ENCODE data around the gene RAB7B.
A peak's percentile ranks its signal among the peaks of the same experiment; 100 is the strongest.
"Not testable (repeated sequence)": the region's sequence is repeated elsewhere in the genome, so short reads cannot be mapped to it uniquely, and the experiment has no call there.

RAB7B gene

DNA sequence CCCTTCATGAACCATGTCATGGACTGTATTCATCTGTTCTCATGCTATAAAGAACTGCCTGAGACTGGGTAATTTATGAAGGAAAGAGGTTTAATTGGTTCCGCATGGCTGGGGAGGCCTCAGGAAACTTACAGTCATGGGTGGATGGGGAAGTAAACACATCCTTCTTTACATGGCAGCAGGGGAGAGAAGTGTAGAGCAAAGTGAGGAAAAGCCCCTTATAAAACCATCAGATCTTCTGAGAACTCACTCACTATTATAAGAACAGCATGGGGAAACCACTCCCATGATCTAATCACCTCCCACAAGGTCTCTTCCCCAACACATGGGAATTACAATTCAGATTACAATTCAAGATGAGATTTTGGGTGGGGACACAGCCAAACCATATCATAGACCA is 6.6 kb downstream of the RAB7B start:
- DNase-seq (ENCODE audit: low read depth in 3 of 3) = not testable (repeated sequence)

GRCh38 chr1:205994346-205994745 is 8.8 kb downstream of the RAB7B start:
- DNase-seq (ENCODE audit: low read depth in 3 of 3) = no peak

DNA sequence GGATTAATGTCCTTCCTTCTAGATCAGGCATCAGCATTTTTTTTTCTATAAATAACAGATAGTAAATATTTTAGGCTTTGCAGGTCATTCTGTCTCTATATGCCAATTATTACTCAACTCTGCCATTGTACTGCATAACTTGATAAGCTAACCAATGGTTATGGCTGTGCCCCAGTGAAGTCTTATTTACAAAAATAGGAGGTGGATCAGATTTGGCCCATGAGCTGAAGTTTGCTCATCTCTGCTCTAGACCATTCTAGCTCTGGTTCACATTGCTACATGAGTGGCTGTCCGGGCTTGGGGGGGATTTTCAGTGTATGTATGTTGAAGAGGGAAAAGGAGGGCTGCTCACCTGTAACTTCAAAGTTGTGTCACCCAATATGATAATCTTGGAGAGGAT is 10.1 kb downstream of the RAB7B start:
- no peak for DNase-seq (ENCODE audit: low read depth in 3 of 3)

DNA sequence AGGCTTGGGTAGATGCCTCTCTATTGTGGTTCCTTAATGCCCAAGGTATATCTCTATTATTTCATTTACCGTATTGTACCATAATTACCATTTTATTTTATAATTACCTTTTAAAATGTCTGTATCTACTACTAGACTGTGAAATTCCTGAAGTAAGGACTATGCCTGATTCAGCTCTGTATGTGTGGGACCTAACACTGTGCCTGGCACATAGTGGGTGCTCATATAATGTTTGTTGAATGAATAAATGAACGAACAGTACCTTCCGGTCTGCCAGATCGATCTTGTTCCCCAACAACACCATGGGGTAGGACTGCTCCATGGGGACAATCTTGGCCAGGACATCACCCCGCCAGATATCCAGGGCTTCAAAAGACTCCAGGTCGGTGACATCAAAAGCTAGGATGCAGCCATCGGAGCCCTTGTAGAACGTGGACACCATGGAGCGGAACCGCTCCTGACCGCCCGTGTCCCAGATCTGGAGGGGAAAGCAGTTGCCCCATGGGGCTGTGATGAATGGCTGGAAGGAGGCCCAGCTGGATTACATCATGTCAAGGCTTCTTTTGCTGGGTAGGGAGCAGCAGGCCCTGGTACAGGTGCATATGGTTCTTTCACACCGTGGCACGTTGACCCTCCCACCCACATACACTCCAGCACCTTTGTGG is 10.8 kb downstream of the RAB7B start:
- DNase-seq (ENCODE audit: low read depth in 3 of 3) = no peak

DNA sequence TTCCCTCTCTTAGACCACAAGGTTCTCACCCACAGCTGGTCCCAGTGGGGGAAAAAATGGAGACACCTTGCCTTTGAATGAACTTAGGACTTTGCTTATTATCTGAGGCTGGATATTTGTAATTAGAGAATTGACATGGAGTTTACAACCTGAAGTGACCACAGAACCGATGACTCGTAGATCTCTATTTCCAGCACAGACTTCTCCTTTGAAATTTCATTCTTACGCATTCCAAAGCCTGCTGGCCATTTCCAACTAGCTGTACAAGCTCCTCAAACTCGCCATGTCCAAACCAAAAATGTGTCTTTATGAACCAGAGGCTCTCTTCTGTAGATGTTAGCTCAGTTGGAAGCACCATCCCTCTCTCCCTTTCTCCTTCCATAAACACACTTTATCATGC is 12.0 kb downstream of the RAB7B start:
- DNase-seq (ENCODE audit: low read depth in 3 of 3) = no peak

GRCh38 chr1:205990226-205990625 is 13.0 kb downstream of the RAB7B start:
- DNase-seq (ENCODE audit: low read depth in 3 of 3) = no peak

GRCh38 chr1:205989786-205990185 is 13.4 kb downstream of the RAB7B start:
- DNase-seq (ENCODE audit: low read depth in 3 of 3) = no peak

DNA sequence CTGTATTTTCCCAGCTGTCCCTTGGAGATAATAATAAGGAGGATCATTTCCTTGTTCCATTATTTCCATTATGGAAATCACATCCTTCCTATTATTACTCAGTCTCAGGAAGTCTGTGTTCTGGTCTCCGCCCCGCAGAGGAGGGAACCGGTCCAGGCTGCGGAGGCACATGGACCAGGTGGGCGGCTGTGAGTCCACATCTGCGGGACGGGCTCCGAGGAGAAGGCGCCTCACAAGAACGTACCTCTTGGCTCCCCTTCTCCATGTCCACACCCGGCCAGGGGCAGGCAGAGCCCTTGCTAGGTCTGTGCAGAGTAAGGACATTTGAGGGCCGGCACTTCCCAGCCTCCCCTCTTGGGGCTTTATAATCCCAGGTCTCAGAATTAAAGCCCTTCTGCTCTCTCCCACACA is 14.6 kb downstream of the RAB7B start:
- no peak for DNase-seq (ENCODE audit: low read depth in 3 of 3)

DNA sequence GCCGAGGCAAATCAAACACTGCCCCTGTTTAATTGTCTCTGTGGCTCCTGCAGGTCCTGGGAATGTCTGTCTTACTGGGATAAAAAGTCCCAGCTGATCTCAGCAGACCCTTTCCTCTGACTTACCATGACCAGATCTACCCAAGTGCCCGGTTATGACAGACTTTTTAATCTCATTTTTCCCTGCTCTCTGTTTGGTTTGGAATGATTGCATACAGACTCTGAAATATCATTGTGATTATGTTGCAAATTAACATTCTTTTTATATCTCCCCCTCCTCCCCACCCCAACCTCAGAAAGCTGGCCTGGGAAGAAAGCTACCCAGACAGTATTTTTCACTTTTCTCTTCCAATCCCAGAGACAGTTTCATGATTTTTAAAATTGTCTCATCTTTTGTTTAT is 16.3 kb downstream of the RAB7B start:
- DNase-seq (ENCODE audit: low read depth in 3 of 3) = no peak

DNA sequence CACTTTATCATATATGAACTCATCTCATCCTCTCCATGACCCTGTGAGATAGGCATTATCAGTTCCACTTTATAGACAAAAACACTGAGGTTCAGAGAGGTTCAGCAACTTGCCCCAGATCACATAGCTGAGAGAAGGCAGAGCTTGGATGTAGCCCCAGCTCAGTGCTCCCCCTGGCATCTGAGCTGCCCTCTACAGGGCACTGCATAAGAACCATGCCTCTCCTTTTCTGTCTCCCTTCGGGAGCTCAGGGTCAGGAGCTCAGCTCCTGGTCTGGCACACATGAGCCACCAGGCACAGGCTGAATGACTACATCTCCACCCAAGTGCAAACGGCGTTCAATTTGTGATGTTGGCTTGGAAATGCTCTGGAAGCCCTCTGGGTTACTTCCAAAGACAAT is 16.9 kb downstream of the RAB7B start:
- DNase-seq (ENCODE audit: low read depth in 3 of 3) = no peak

DNA sequence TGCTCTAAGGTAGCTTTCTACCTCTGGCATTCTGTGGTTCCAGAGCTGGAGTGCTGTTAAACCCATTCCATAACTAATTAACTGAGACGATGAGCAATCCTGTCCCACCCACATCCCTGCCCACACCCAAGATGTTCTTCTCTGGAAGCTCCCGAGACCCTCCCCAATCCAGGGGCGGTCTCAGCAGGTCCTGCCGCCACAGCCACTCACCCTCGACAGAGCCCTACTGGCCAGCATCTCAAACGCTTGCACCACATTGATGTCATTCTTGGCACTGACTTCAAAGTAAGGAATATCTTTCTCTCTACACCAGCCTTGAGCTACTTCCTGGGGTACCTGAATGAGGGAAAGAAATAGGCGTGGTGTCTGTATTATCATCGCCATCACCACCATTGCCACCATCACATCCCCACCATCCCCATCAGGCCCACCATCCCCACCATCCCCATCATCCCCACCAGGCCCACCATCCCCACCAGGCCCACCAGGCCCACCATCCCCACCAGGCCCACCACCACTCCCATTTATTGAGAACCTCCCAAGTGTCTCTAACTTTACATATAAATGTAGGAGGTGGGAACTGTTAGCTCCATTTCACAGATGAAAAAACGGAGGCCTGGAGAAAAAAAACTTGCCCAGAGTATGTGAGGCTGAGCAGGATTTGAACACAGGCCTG is 17.7 kb downstream of the RAB7B start:
- DNase-seq (ENCODE audit: low read depth in 3 of 3) = no peak

- no peak for DNase-seq (ENCODE audit: low read depth in 3 of 3)
These were observed 19.1 kb downstream of the RAB7B start for GRCh38 chr1:205983925-205984725.

GRCh38 chr1:205981257-205981656 is 21.9 kb downstream of the RAB7B start:
- DNase-seq (ENCODE audit: low read depth in 3 of 3) = no peak

GRCh38 chr1:205980237-205980870 is 22.8 kb downstream of the RAB7B start:
- no peak for DNase-seq (ENCODE audit: low read depth in 3 of 3)

DNA sequence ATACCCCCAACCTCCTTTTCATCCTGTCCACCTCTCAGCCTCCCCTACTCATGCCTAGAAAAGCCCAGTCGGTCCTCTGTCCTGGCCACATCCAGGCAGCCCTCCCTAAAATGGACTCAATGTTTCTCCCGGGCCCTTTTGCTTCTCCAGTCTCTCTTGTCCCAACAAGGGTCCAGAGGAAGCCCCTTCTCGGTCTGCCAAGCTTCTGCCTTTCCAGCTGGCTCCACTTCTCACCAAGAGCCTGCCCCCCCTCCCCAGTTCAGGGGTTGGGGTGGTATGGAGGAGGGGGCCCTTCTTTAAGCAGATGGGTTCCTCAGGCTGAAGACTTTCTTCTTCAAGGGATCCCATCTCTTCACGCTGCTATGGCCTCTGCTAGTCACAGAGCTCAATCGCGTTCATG is 23.9 kb downstream of the RAB7B start:
- DNase-seq (ENCODE audit: low read depth in 3 of 3) = no peak

DNA sequence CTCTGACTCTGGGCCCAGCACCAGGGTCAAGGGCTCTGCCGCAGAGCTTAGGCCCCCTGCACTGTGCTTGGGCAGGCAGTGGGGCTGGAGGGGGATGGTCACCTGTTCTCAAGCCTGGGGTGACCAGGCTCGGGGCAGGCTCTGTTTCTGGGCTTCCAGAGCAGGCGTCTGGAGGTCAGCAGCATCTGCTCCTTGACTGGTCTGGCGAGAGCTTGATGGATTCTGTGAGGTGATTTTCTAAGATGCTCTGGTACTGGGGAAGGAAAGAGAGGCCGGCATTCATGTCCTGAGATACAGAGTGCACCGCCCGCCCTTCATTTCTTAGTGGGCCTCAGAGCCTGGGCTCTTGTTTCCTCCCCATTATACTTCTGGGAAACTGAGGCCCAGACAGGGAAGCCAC is 24.5 kb downstream of the RAB7B start:
- DNase-seq (ENCODE audit: low read depth in 3 of 3) = no peak

GRCh38 chr1:205977402-205978014 is 25.7 kb downstream of the RAB7B start:
- DNase-seq (ENCODE audit: low read depth in 3 of 3) = peak; percentile 43 to 62 (median 62)

DNA sequence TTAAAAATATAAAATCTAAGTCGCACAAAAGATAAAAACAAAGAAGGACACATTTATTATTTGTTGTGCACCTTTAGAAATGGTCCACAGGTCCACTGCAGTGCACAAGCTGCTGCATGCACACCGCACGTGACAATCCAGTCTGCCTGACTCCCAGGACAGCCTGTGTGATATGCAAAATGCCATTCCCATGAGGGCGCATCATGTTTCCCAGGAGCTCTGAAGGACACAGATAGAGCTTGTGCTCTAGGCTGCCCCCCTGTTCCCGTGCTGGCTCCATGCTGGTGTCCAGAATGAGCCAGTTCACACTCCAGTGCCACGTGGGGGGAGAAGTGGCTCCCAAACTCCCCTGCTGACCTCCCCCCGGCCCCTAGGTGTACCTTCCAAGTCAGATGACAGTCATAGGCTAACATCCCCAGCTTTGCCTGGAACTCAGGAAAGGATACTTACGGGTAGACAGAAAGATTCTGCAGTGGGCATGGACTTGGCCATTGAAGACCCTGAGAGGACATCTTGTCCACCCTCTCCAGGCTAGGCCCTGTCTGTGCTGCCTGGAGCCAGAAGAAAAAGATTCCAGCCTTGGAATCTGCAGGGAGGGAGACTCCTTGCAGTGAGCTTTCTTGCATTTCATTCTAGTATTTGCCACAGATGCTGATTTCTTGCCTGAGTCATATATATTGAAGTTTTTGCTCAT is 26.3 kb downstream of the RAB7B start:
- no peak for DNase-seq (ENCODE audit: low read depth in 3 of 3)

DNA sequence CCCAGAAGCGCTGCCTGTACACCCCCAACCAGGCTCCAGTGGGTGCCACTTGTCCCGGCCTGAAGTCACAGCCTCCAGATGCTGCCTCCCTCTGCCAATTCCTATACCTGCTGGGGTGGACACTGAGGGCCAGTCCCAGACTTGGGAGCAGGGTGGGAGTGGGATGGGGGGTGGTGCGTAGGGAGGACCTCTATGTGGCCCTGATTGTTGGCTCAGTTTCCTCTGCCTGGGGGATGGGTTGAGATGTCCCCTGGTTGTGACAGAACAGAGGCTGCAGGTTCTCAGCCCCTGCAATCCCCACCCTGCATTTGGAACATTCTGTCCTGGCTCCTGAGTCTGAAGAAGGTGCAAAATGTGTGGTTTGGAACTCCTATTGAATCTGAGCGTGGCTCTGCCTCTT is 27.2 kb downstream of the RAB7B start:
- no peak for DNase-seq (ENCODE audit: low read depth in 3 of 3)

DNA sequence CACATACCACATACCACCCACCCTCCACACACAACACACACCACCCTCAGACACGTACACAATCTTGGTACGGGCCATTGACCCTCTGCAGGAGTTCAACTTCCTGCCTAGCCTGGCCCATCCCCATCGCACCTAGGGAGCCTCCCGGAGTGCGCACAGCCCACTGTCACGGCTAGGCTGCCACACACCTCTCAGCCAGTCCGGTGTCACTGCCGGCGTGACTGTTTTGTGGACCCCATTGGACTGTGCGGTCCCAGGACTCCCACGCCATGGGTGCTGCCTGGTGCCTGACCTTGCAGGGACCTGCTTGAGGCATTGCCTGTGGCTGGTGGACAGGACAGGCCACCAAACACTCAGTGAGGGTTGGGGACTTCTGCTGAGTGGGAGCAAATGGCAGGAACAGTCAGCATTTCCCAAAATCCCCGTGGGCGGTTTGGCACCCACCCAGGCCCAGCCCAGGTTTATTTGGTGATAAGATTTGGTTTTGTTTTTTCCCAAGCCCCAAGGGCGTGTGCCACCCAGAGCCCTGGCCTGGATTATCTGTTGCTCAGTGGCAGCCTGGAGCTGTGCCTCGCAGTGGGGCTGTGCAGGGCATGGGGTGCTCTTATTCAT is 27.7 kb downstream of the RAB7B start:
- no peak for DNase-seq (ENCODE audit: low read depth in 3 of 3)

DNA sequence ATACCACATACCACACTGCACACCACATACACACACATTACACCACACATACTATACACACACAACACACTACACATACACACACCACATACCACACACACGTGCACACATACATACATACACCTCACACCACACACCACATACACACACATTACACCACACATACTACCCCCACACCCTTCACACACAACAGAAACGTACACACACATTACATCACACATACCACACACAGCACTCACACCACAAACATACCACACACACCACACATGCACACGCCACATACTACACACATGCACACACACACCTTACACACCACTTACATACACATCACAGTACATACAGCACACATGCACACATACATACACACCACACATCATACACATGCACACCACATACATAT is 28.5 kb downstream of the RAB7B start:
- DNase-seq (ENCODE audit: low read depth in 3 of 3) = no peak
